Fibroblast of upper back skin (primary cell): ENCODE measurements around the gene RAVER1.
A peak's percentile ranks its signal among the peaks of the same experiment; 100 is the strongest.
"Not testable (repeated sequence)": the region's sequence is repeated elsewhere in the genome, so short reads cannot be mapped to it uniquely, and the experiment has no call there.

Source experiments
- DNase-seq: peaks from one replicate; pipeline ENCODE4 v3.0.0-alpha.2; 2013

Gene RAVER1

GRCh38 chr19:10289167-10289835 is 44.0 kb downstream of the RAVER1 start:
- no peak for DNase-seq

GRCh38 chr19:10288662-10289166 is 44.6 kb downstream of the RAVER1 start:
- DNase-seq, result peak; percentile 41

GRCh38 chr19:10286803-10287737 is 46.3 kb downstream of the RAVER1 start, which contains the start of gene ICAM4:
TSS of gene ICAM4 (plus strand) at chr19:10286955. CDS start at chr19:10287013, 58 bp downstream.
- DNase-seq, result no peak

GRCh38 chr19:10285393-10285792 is 47.9 kb downstream of the RAVER1 start:
- no peak for DNase-seq

- DNase-seq, result no peak
Measured at GRCh38 chr19:10284960-10285278, 48.4 kb downstream of the RAVER1 start.

GRCh38 chr19:10284065-10284959 is 49.0 kb downstream of the RAVER1 start:
- DNase-seq, result no peak

GRCh38 chr19:10283301-10284064 is 49.8 kb downstream of the RAVER1 start:
- DNase-seq, result no peak

GRCh38 chr19:10282043-10282442 is 51.3 kb downstream of the RAVER1 start:
- DNase-seq, result not testable (repeated sequence)

GRCh38 chr19:10279737-10280442 is 53.4 kb downstream of the RAVER1 start:
- no peak for DNase-seq

- no peak for DNase-seq
Measured at GRCh38 chr19:10278935-10279334, 54.4 kb downstream of the RAVER1 start.

- DNase-seq, result no peak
Measured at GRCh38 chr19:10277795-10278589, 55.3 kb downstream of the RAVER1 start.

GRCh38 chr19:10274589-10274988 is 58.7 kb downstream of the RAVER1 start:
- no peak for DNase-seq

GRCh38 chr19:10271543-10272086 is 61.7 kb downstream of the RAVER1 start:
- no peak for DNase-seq

GRCh38 chr19:10270616-10271394 is 62.5 kb downstream of the RAVER1 start, which contains the start of gene ICAM1:
TSS of gene ICAM1 (plus strand) at chr19:10271120. CDS start at chr19:10271160, 40 bp downstream.
- DNase-seq, result peak; percentile 35

GRCh38 chr19:10270180-10270615 is 63.1 kb downstream of the RAVER1 start:
- DNase-seq, result no peak

GRCh38 chr19:10269333-10270179 is 63.8 kb downstream of the RAVER1 start:
- DNase-seq, result peak; percentile 63

GRCh38 chr19:10268071-10268470 is 65.3 kb downstream of the RAVER1 start:
- no peak for DNase-seq

- DNase-seq, result no peak
Measured at GRCh38 chr19:10266706-10267105, 66.6 kb downstream of the RAVER1 start.
